Stimulated activated CD8-positive, alpha-beta memory T cell treated with anti-CD3 and anti-CD28 coated beads, Interleukin-4, amount 100 ng/mL, for 1 hour (primary cell): Measurements from ENCODE around the gene DCHS2.

Experiments used
- DNase-seq, 2 donors: peaks; one replicate each; pipeline ENCODE4 v3.0.0-alpha.2; 2020; ENCODE audit warnings: low read depth in 2 of 2, low spot score in 1 of 2

The DCHS2 gene

DNA sequence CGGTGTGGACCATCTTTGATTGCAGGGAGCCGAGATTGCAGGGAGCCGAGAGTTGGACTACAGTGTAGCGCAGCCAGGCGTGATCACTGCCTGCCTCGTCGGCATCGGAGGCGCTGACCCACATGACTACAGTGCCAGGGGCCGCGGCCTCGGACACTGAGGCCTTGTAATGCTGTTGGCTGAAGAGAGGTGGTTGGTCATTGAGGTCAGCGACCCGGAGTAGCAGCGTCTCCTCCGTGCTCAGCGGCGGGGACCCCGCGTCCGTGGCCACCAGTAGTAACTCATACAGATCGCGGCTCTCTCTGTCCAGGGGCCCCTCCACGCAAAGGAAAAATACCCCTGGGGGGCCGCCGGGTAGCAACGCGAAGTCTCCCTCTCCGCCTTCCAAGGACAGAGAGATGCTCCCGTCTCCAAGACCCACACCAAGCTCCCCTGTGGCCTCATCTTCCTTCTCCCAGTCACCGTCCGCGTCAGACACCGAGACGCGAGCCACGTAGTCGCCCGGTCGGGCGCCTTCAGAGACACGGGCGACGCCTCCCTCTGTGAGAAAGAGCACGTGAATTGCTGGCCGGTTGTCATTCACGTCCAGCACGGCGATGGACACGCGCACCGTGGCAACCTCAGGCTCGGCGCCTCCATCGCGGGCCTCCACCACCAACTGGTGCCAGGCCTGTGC lies 1.9 kb downstream of the DCHS2 start:
- DNase-seq, result no peak

DNA sequence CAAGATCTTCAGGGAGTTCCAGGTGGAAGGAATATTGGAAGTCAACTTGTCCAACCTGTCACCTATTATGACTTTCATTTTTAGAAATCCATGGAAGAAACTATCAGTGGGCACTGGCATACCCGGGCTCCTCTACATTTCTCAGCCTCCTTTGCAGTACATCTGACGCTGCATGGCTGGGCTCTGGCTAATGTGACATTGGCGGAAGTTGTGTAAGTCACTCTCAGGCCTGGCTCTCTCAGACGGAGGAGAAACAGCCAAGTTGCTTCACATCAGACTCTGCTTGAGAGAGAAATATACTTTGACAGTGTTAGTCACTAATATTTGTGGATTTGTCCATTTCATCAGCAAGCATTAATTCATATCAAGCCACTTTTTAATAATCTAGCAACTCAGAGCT lies 4.5 kb downstream of the DCHS2 start:
- DNase-seq, result no peak

DNA sequence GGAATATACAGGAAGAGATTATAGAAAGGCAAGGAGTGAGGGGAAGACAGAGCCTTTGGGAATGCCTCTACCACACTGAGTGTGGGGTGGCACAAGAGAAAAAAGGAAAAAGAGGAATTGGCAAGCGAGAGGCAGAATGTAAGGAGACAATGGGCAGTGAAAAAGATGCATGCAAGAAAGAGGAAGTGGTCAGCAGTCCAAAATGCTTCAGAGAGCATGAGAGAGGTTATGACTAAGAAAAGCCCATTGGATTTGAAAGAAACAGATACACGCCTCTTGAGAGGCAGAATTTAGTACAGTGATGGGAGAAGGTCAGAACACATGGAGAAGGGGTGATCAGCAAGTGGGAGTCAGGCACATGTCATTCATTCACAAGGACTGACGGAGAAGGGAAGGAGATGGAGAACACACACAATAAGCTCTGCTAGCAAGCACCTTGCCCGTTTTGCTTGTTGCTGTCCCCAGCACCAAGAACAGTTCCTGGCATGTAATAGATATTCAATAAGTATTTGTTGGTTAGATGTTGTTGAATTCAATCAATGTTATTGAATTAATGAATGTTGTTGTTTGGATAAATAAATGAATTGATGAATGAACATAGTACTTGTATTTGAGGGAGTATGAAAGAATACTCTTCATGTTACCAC lies 6.3 kb downstream of the DCHS2 start:
- no peak for DNase-seq

DNA sequence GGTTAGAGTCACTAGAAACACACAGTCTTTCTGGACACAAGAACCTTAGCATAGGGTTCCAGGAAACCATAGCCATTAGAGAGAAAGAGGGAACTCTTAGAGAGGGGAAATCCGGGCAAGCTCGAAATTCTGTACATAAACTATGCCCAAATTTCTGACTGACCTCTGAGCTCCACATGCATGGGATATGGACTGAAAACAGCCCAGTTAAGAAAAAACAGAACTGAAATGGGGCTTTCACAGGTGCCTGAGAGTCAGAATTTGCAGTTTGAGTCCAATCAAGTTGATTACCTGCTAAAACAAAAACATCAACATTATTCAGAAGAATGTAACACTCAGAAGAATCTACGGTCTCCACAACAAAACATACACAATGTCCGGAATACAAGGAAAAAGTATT lies 13.1 kb downstream of the DCHS2 start:
- DNase-seq, result no peak

DNA sequence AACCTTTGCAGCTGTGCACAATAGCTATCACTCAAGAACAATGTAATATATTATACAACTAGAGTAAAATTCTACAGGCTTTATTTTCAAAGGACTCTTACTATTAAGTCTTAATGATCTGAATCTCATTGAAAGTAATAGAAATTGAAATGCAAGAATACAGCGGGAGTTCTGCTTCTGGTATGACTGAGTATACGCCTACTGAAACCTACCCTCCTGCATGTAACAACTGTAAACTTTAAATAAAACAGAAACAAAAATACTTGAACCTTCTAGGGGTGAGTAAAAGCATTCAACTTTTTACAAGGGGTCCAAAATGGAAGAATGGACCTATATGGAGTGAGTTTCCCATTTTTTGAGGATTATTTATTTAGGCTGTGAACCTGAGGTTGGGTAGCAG lies 13.5 kb downstream of the DCHS2 start:
- no peak for DNase-seq

DNA sequence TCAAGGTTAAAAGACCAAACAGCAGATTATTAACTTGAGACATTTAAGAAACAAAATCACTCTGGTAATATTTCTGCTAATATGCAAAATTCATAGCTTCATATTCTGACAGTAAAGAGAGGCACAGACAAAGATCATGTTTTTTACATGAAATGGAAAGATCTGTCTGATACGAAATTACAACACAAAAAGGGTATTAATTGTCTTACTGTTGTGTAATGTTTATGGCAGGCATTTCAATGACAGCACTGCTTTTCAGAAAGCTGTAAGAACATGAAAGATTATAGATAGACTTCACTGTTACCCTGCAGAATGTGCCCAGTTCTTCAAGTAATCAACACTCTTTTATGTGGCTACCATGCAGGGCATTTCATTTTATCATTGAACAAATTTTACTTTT lies 15.4 kb downstream of the DCHS2 start:
- no peak for DNase-seq

DNA sequence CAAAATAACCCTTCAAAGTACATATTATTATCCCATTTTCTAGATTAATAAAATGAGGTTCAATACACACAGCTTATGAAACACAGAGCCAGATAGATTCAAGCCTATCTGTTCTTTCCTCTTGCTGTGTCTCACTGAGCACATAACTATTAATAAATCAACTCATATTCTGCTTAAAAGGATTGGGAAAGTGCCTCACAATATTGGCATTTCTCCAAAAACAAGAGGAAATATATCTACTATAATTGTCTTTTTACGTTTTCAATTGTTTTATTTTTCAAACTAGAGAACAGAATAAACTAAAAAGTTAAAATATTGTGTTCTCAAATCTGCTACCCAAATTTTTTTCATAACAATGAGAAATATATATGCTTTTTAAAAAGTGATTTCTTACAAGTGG lies 15.8 kb downstream of the DCHS2 start:
- no peak for DNase-seq

DNA sequence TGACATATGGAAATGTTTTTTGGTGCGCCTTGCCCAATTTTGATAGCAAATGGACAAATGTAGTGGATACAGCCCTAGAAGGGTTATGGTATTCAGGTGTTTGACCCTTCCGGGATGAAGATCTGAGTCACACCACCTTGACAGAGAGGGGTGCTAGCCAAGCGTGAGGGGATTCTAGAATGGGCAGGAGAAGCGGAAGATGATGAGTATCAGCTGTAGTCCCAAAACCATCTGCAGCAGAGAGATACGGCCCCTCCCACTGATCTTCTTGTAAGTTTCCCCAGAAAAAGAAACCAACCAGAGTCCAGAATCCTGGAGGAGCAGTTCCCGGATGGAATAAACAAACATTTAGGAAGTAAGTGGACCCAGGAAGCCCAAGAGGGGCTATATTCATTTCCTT lies 18.1 kb downstream of the DCHS2 start:
- no peak for DNase-seq

DNA sequence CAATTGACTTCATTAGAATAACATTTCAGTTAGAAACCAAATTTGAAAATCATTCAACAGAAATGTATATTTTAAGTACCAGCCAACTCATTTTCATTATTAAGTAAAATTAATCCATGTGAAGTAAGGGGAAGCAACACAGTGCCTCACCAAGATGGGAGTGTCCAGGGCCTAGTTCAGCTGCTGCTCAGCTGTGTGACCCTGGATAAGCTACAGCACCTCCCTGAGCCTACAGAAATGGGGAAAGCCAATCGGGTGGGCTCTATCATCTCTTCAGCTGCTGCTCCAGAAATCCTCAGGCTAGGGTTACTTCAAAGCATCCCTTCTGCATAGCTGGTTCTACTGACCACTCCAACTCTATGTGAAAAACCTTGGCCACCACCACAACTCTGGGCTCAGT lies 18.7 kb downstream of the DCHS2 start:
- DNase-seq, result no peak

DNA sequence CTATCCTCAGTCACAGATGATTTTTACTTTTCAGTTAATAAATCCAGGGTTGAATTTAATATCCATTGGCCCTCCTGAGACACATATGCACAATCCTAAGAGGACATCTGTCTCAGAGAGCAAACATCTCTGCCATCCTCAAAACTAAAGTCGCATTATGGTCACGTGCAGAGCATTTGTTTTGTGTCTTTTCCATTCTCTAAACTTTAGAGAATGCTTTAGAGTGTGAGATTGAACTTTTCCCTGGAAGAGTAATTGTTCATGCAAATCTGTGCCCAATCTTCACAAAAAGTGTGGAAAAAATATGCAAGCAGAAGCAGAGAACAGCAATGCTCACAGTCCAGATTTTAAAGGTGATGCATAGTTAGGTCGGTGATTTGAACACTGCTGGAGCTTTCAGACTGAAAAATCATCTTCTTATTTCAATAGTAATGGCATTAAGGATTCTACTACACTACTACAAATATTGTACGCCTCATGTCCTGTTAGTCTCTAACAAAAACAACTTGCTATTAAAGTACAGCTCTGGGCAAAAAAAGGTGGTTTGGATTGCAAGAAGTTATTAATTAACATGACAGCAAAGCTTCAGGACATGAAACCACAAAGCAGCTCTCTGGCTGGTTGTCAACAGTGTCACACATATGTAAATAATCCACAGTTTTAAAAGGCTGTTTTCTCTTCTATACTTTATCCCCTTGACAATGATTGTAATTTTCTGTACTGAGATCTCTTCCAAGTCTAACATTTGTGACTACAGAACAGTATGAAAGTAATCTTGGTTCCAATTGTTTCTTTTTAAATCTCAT lies 19.9 kb downstream of the DCHS2 start:
- no peak for DNase-seq

DNA sequence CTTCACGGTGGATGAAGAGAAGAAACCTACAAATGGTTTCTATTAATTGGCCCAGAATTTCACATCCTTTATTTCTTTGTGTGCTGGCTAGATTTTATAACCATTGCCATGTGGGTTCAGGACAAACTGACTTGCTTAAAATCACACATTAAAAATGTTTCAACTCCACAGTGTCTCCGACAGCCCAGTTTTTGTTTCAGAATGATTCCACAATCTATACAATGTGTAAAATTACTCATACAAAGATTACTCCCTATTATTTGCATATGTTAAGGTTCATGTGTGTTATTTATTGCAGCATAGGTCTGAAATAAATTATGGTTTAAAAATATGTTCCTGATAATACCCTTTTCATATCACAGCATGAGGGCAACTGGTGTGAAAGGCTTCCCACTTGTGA lies 20.6 kb downstream of the DCHS2 start:
- no peak for DNase-seq

DNA sequence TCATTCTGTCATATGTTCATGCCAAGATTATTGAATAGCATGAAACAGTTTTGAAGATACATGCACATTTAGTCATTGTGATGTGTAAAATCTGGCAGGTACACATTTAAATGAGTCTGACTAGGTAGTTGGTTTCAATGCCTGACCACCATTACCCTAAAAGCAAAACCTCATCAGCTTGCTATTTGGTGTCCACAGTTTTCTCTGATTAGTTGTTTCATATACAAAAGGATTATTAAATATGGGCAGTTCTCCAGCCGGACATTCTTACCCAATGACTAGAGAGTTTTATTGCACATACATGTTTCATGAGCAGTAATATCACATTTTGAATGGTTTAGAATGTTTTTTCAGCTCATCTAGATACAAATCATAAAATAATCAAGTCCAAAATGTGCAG lies 23.7 kb downstream of the DCHS2 start:
- DNase-seq, result no peak

DNA sequence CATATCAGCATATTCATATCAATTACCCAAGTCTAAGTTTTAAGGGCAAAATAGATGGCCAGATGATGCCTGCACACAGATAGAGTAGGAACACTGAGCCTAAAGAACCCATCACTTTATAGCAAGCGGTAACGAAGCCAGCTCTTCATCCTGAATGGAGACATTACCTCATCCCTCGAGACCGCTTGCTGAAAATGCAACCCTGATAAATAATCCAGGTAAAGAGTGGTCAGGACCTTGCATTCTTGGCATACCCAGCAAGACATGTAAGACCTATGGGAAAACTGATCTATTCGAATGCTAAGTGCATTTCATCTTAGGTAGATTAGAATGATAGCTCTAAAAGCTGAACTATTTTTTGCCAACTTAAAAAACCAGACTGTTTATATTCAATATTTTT lies 25.3 kb downstream of the DCHS2 start:
- DNase-seq, result no peak

DNA sequence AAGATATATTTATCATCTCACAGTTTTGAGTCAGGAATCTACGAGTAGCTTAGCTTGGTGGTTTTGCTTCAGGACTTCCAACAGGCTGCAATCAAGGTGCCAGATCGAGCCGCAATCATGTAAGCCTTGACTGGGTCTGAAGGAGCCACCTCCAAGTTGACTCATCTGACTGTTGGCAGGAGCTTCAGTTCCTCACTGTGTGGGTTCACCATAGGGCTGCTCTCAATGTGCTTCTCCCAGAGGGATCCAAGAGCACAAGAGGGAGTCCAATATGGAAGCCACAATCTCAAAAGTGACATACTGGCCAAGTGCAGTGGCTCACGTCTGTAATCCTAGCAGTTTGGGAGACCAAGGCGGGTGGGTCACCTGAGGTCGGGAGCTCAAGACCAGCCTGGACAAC lies 26.5 kb downstream of the DCHS2 start:
- DNase-seq, result no peak

DNA sequence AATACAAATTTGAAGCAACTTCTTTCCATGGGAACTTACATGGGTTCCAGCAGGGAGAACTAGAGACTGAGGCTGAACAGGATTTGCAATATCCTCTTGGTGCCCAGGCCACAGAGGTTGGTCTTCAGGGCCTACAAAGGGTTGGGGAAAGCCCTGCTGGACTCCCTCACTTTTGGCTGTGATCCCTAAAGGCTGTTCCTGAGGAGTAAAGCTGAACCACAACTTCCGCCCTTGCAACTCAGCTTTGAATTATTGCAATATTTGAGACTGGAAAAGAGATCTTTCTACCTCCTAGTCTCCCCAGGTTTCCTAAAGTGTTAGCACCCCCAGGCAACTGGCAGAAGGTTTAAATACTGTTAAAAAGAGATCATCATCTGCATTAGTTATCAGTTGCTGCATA lies 26.9 kb downstream of the DCHS2 start:
- DNase-seq, result no peak

DNA sequence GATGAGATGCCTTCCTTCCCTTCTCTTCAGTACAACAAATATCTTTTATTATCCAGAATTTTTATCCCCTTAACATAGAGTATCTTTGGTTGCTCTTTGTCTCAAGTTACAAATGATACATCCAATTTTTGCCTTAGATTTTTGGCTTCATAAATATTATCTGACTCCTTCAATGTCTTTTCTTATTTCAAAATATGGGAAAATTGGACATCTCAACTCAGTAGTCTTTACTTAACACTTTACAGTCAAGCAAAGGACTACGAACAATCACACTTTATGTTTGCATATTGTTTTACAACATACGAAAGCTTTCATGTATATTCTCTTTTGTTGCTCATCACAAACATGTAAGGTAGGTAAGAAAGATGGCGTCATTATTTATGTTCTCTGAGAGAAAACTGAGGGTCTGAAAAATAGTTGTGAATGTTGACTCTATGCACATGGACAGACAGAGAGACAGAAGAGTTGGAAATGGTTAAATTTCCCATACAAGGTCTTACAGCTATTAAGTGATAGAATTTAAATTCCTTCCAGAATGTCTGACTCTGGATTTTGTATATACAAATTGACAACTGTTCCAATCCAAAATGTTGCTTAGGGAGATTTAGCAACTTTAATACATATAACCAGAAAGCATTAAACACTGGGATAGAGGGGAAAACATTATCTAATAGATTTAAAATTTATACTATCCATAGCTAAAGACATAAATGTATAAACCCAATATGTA lies 29.4 kb downstream of the DCHS2 start:
- no peak for DNase-seq

DNA sequence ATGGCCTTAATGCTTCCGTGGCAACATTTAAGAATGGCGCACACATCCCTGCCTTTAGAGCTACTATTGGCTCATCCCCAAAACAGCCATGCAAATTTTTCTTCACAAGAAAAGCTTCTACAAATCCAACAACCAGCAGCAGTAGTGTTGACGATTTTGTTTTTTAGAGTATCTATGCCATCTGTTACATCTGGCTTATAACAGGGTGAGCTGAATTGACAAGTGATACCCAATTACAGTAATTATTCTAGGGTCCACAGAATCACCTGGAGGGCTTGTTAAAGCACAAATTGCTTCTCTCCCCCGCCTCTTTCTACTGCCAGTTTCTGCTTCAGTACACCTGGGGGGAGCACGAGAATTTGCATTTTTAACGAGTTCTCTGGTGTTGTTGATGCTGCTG lies 34.1 kb downstream of the DCHS2 start:
- no peak for DNase-seq

DNA sequence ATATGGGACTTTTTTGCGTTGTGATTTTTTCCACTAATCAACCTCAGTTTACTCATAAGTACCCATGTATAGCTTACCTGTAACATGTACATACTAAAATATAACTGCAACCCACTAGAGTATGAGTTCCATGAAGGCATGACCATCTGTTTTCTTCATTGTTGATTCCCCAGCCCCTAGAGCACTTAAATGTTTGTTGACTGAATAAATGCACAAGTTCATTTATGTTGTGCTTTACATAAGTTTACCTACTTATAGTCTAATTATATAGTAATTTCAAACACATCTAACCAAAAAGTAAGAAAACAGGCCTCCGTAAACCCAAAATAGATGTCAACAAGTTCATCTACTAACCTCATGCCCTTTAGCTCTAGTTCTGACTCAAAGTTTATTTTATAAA lies 34.7 kb downstream of the DCHS2 start:
- no peak for DNase-seq

DNA sequence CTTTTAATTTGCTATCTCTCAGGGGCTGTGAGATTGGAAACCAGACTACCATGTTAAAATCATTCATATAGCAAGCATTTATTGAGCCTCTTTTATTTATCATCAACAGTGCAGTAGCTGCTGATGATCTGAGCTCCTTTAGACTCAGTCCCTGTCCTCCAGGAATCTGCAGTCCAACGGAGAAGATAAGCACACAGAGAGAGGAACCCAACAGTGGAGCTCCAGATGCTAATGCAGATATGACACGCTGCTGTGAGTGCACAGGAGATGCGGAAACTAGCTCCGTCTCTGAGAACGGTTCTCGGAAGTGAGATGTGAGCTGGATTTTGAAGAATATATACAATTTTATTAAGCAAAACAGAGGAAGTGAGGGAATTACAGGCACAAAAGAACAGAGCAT lies 35.4 kb downstream of the DCHS2 start:
- no peak for DNase-seq

DNA sequence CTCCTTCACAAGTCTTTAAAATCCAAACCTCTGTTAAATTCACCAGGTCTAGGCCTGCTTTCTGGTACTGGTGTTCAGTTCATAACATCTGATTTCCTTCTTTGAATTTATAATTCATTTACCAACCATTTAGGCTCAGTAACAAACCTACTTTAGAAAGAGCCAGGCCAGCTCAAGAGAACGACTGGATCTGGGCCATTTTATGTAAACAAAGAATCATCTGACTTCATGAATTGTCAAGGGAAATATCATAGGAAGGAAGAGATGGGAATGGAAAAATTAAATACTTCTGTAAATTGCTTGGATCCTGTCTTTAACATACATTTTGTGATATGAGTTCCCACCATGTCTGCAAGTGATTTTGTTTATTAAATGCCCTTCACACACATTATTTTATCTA lies 36.5 kb downstream of the DCHS2 start:
- no peak for DNase-seq

DNA sequence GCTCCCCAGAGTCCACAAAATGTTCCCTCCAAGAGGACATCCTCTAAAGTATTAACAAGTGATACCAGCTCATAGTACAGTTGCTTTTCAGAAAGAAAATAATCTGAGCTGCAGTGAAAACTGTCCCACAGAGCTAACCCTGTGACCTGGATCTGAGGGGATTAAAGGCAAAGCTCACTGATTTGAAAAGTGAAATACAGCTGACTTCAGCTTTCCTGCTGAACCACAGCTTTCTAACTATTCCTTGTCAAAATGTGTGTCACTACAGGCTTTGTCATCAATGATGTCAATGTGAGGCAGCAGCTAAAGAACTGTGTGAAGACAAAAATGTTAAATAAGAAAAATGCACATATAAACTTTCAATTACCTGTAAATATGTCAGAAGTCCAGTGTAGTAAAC lies 36.9 kb downstream of the DCHS2 start:
- no peak for DNase-seq

DNA sequence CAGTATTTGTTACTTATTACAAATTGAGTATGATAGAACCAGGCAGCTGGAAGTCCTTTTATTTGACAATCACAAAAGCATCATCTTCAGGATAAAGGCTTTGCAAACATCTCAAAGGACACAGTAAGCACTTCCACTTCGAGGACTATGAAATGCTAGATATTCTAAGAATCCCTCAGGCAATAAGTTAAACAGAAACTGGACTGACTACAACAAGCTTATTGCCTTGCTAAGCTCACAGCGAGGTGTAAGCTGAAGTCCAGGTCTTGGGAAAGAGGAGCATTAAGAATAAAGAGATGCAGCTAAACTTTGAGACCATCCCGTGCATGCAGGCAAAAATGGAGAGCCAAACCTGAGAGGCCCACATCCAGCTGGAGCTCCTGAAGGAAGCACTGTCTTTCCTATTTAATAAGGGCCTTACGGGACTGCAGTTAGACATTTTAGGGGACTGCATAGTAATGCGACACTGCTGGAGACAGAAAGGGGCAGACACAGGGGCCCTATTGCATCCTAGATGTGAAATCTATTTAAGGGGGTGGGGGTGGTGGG lies 38.7 kb downstream of the DCHS2 start:
- DNase-seq, result no peak
